NOMO-1 treated with dmso at 0.1 percent for 144 hours (cell line): Measurements from ENCODE around the gene UBE3B.

ENCODE experiments used
- DNase-seq: peaks from one replicate; lab custom pipeline; 2025; ENCODE audit not compliant: unreplicated experiment; lab: John Stamatoyannopoulos, UW

Gene UBE3B

GRCh38 chr12:109527489-109528123, 50.2 kb downstream of the UBE3B start:
- DNase-seq: no peak

DNA sequence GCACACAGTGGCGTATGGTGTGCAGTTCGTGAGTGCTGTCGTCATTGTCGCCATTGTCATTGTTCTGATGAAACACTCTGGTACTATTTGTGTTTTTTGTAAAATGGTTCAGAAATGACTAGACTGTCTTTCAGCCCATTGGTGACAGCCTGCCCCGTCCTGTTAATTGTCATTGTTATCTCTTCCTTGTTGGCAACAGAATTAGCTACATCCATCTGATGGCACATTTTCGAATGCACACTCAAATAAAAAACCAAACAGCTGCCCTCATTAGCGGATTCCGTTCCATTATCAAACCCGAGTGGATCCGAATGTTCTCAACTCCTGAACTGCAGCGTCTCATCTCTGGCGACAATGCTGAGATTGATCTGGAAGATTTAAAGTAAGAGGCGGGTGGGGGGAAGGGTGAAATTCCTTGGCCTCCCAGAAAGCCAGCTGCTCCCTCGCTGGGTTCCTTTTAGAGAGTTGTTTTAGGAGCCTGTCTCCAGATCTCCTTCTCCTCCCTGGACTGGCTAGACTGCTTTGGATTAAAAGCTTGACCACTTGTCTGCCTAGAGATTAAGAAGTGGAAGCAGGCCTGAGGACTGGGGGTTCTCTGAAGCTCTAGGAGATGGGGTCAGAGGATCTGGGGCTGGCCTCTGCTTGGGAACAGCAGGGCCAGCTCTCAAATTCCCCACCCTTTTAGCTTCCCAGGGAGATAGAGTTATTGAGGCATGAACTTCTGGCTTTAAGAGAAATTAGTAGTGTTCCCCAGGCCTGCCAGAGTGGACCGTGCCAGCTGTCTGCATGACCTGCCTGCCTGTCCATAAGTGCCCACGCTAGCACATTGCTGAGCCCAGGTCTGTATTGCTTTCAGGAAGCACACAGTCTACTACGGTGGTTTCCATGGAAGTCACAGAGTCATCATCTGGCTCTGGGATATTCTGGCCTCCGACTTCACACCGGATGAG, 52.5 kb downstream of the UBE3B start:
- no peak for DNase-seq

GRCh38 chr12:109531411-109531810, 54.0 kb downstream of the UBE3B start:
- no peak for DNase-seq

DNA sequence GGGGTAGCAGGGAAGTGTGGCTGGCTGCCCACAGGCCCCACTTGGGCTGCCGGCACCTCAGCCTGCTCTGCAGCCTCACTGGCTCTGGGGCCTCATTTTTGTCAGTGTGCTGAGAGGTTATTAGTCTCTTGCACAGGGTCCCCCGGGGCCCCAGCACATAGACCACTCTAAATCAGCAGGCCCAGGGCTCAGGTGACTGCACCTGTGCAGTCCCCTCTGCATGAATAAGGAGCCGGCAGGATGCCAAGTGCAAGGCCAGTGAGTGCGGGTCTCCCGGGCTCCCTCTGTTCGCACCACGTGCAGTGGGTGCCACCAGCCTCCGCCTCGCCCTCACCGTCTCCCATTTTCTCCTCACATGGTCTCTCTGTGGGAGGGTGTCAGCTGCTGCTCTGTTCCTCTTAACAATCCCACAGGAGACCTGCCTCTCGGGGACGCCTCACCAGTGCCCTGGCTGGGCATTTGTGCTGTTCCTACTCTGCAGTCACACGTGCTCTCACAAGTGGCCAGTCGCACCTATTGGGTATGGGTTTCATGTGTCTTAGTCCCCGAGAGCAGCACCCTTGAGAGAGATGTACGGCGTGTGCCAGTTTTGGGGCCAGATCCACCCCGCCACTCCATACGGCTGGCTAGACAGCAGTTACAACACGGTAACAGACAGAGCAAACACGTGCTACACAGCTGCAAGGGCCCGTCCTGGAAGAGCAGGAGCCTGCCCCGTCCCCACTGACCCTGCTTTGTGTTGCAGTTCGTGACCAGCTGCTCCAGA, 55.5 kb downstream of the UBE3B start:
- DNase-seq: no peak

DNA sequence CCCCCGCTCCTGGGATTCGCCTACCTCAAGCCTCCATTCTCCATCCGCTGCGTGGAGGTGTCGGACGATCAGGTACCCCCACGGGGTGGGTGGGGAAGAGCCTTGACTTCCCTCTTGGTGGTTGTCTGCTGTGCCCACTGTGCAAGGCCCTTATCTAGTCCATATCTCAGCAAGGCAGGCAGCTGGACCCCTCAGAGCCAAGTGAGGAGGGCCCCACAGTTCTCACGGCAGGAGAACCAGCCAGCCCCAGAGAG, 56.0 kb downstream of the UBE3B start:
- DNase-seq: no peak

DNA sequence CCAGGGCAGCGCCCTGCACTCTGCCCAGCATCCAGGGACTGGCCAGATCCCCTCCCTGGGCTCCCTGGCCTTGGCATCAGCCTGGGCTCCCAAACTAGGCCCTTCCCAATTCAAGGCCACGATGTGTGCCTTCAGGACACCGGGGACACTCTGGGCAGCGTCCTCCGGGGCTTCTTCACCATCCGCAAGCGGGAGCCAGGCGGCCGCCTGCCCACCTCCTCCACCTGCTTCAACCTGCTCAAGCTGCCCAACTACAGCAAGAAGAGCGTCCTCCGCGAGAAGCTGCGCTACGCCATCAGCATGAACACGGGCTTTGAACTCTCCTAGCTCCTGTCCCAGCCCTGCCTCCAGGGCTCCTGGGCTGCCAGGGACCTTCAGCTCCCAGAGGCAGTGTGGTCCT, 57.0 kb downstream of the UBE3B start:
- DNase-seq: no peak

- no peak for DNase-seq
Measured at GRCh38 chr12:109535231-109535862, 57.9 kb downstream of the UBE3B start.

DNA sequence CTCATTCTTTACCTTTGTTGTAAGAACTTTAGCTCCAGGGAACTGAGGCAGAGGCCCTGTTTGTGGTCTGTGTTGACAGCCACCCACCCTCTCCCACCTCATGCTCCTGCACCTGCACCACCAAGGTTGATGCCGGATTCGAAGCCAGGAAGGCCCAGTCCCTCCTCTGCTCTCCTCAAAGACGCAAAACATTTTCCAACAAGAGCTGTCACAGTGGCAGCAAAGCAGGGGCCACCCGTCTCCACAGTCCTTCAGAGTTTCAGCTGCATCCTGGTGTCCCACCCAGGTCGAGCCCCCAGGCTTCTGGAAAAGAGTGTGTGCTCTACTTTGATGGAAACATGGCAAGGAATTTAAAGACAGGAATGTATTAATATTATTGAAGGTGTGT, 58.4 kb downstream of the UBE3B start:
- no peak for DNase-seq

DNA sequence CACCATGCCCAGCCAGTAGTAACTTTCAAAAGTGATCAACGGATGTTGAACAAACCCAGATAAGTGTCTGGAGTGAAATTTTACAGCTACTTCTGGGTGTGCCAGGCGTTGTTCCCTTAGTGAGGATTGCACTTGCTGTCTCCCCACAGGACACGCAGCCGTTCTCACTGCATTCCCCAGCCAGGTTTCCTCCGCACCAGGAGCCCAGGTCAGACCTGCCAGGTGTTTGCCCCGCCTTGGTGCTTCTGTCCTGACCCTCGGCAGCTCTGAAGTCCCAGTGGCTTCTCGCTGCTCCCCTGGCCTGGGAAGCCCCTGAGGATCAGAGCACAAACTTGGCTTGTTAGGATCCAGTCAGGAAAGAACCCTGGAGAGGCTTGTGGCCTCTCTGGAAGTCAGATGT, 59.7 kb downstream of the UBE3B start:
- no peak for DNase-seq

GRCh38 chr12:109538191-109538863, 60.9 kb downstream of the UBE3B start:
- no peak for DNase-seq

- no peak for DNase-seq
Measured at GRCh38 chr12:109539508-109539907, 62.1 kb downstream of the UBE3B start.

GRCh38 chr12:109540526-109541412, 63.3 kb downstream of the UBE3B start:
- no peak for DNase-seq

GRCh38 chr12:109541413-109541726, 63.9 kb downstream of the UBE3B start:
- no peak for DNase-seq

GRCh38 chr12:109542014-109542413, 64.6 kb downstream of the UBE3B start:
- no peak for DNase-seq

GRCh38 chr12:109542876-109543275, 65.4 kb downstream of the UBE3B start:
- DNase-seq: no peak

DNA sequence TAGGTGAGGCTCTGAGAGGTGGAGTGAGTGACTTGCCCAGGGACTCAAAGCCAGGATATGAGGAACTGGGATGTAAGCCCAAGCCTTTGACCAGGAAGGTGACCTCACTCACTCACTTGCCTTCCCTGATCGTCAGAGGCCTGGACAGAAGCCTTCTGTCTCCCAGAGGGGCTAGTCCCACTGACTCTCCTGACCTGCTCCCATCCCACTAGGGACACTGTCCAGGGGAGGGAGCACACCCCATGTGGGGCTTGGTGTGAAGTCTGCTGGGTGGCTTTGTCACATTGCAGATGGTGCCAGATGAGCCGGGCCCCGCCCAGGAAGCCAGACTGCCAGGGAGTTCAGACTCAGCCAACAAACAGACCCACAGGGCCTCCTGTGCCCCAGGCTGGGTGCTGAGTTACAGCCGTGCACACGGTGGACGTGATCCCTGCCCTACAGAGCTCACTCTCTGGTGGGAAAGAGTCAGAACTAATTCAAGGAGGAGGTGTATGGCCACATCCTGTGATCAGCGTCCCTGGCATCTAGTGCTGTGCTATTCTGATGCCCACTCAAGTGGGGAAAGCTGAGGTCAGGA, 67.6 kb downstream of the UBE3B start:
- no peak for DNase-seq

DNA sequence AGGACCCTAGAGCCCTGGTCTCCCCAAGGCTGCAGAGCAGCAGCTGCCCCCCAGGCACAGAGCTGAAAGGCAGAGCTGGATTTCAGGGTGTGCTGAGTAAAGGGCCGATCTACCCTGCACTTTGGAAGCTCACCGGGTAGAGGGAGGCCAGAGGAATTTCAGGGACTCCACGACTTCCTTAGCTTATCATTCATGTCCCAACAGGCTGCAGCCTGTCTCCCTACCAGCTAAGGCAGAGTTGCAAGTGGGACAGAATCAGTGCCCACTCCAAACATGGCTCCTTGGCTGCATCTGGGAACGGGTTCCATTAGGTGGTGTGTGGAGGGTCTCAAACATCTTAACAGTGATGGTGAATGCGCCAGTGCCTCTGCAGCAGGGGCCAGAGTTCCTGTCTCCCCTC, 68.4 kb downstream of the UBE3B start:
- no peak for DNase-seq

DNA sequence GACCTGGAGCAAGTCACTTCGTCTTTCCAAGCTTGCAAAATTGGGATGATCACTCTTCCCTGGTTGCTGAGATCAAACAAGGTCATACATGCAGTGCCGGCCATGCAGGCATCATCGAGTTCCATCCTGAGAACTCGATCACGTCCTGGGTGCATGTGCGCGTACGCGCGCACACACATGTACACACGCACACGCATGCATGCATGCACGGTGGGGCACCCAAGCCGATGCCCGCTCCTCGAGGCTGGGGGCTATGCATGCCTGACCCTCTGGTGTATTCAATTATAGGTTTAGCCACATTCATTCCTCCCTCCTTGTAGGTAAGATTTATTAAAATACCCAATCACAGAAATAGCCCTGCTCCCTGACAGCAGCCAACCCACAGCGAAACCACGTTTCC, 69.9 kb downstream of the UBE3B start:
- DNase-seq: no peak

GRCh38 chr12:109548258-109548657, 70.8 kb downstream of the UBE3B start:
- no peak for DNase-seq
